GM19238 (cell line): Measurements from ENCODE around the gene AGMO.
"Not testable (repeated sequence)": the region's sequence is repeated elsewhere in the genome, so short reads cannot be mapped to it uniquely, and the experiment has no call there.

Source experiments
- DNase-seq: peaks from one replicate; pipeline ENCODE4 v3.0.0; 2011; ENCODE audit warnings: low spot score; ENCODE audit not compliant: insufficient read length

The AGMO gene

GRCh38 chr7:15559416-15559928 is 2.3 kb downstream of the AGMO start:
- no peak for DNase-seq

GRCh38 chr7:15558756-15559155 is 3.1 kb downstream of the AGMO start:
- no peak for DNase-seq

- no peak for DNase-seq
Observed at GRCh38 chr7:15557686-15558085, 4.1 kb downstream of the AGMO start.

GRCh38 chr7:15557186-15557585 is 4.6 kb downstream of the AGMO start:
- no peak for DNase-seq

GRCh38 chr7:15556339-15557105 is 5.3 kb downstream of the AGMO start:
- no peak for DNase-seq

- no peak for DNase-seq
Observed at GRCh38 chr7:15555381-15555859, 6.4 kb downstream of the AGMO start.

GRCh38 chr7:15554744-15555143 is 7.1 kb downstream of the AGMO start:
- no peak for DNase-seq

- no peak for DNase-seq
Observed at GRCh38 chr7:15554081-15554480, 7.7 kb downstream of the AGMO start.

- not testable (repeated sequence) for DNase-seq
Observed at GRCh38 chr7:15547320-15547719, 14.5 kb downstream of the AGMO start.

- no peak for DNase-seq
Observed at GRCh38 chr7:15546272-15546792, 15.5 kb downstream of the AGMO start.

GRCh38 chr7:15544050-15544449 is 17.8 kb downstream of the AGMO start:
- DNase-seq, result no peak

GRCh38 chr7:15543256-15543655 is 18.6 kb downstream of the AGMO start:
- no peak for DNase-seq

GRCh38 chr7:15527648-15528047 is 34.2 kb downstream of the AGMO start:
- no peak for DNase-seq

- no peak for DNase-seq
Observed at GRCh38 chr7:15525652-15526263, 36.1 kb downstream of the AGMO start.

- DNase-seq, result no peak
Observed at GRCh38 chr7:15524077-15524476, 37.7 kb downstream of the AGMO start.

- DNase-seq, result not testable (repeated sequence)
Observed at GRCh38 chr7:15517865-15518264, 44.0 kb downstream of the AGMO start.

- DNase-seq, result no peak
Observed at GRCh38 chr7:15515252-15515651, 46.6 kb downstream of the AGMO start.

GRCh38 chr7:15508258-15508657 is 53.6 kb downstream of the AGMO start:
- DNase-seq, result no peak

GRCh38 chr7:15507708-15508107 is 54.1 kb downstream of the AGMO start:
- DNase-seq, result no peak

- DNase-seq, result no peak
Observed at GRCh38 chr7:15507171-15507570, 54.6 kb downstream of the AGMO start.

GRCh38 chr7:15505761-15506160 is 56.1 kb downstream of the AGMO start:
- no peak for DNase-seq

- no peak for DNase-seq
Observed at GRCh38 chr7:15504351-15504750, 57.5 kb downstream of the AGMO start.
